IPS DF 4.7 (cell line): ENCODE data around the gene B3GALT5.
"Not testable (repeated sequence)": the region's sequence is repeated elsewhere in the genome, so short reads cannot be mapped to it uniquely, and the experiment has no call there.

Source experiments
- DNase-seq: peaks from one replicate; pipeline ENCODE4 v3.0.0-alpha.2; 2013; ENCODE audit warnings: low spot score; ENCODE audit errors: extremely low read depth

The B3GALT5 gene, protein sequence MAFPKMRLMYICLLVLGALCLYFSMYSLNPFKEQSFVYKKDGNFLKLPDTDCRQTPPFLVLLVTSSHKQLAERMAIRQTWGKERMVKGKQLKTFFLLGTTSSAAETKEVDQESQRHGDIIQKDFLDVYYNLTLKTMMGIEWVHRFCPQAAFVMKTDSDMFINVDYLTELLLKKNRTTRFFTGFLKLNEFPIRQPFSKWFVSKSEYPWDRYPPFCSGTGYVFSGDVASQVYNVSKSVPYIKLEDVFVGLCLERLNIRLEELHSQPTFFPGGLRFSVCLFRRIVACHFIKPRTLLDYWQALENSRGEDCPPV

DNA sequence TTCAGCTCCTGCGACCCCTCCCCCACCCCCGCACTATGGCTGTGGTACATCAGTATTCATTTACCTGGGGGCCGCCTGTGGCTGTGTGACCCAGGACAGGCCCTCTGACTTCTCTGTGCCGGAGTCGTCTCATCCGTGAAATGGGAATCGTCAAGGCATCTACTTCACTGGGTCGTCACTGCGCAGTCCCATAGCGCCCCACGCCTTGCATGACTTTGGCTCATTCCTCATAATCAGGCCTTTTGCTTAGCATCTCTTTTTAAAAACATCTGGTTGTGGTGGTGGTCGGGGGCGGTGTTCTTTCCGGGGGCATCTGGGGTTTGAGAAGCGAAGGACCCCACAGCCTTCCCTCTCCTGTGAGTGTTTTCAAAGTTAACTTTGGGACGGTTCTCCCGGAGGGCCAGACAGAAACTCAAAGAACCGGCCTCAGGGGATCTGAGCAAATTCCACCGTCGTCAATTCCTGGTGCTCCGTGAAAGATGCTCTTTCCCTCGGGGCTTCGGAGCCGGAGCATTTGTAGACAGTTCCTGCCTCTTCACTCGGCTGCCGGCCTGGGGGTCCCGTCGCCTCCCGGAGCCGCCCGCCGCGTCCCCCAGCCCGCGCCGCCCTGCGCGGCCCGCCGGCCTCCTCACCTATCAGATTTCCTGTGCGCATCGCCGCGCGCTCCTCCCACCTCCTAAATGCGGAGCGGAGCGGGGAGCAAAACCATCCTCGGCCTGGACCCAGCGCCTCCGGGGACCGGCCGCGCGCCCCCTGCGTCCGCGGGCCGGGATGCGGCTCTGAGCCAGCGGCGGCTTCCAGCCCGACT lies at the start of gene B3GALT5:
TSS of gene B3GALT5 (plus strand) at position 708 of the 808 bp plus-strand sequence. CDS start 47,620 bp downstream, outside the sequence.
- DNase-seq = no peak

DNA sequence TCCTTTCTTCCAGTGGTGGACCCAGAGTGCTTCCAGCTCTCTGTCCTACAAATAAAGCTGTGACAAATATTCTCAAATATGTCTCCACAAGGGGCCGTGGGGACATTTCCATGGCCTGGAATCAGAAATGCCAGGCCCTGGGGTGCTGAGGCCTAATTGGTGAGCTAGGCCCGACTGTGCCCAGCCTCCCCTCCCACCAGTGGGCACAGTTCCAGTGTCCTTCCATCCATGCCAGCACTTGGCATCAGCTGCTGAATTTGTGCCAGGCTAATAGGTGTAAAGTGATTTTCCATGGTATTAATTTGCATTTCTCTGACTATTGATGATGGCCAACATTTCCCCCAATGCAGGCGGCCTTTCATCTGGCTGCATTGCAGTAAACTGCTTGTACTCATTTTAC lies 48.5 kb upstream of the B3GALT5 start:
- no peak for DNase-seq

DNA sequence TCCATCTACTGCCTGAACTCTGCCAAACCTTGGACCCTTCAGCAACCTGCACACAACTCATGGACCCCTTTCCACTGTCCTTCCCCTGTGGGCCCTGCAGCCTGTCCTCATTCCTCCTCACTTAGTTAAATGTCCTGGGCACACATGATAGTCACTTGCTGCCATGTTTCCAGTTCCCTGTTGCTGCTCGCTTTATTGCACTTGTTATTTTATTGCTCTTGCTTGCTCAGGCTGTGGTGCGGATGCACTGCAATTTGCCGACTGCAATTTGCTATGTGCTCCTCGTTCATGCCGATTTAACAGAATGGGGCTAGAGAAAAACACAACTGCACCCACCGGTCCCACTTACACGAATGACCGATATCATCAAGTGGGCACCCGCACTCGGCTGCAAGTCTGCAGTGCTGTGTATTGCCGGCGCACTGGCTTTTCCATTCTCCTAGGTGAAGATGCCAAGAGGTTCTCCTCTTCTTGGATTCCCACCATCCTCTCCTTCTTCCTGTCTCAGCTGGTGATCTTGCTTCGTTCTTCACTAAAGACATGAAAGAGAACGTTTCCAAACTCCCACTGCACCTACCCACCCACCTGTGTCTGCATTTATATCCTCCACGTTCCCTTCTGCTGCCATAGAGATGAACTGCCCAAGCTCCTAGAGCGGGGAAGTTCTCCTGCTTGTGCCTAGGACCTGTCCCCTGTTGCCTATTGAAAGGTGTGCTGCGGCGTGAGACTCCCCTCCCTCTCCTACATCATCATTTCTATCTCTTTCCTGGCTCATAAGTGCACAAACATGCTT lies 45.4 kb upstream of the B3GALT5 start:
- no peak for DNase-seq

DNA sequence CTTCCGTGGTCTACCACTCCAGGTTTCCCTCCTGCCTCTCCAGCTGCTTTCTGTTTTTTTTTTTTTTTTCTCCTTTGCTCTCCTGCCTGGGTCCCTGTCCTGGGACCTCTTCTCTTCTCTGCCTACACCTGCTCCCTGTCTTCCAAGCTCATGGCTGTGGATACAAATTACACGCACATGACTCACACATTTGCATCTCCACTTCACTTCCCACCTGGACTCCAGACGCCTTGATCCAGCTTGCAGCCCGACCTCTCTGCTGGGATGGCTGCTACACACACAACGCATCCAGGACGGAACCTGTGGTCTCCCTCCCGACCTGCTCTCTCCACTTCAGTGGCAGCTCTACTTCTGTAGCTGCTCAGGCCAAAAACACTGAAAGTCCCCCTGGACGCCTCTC lies 44.4 kb upstream of the B3GALT5 start:
- no peak for DNase-seq

DNA sequence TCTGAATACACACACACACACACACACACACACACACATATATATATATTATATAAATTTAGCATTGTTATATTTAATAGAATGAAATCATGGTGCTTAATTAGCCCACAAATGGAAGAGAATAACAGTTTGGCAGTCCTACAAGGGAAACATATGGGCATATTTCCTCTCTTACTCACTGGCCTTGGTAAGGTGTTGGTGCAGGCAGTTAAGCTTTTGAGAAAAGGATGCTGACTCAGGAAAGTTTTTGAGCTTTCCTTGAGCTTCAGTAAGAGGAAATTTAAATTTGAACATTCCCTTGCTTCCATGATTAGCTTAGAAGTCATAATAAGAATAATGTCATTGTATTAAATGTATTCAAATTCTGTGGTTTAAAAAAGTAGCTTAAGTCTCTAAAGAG lies 37.0 kb upstream of the B3GALT5 start:
- DNase-seq = no peak

DNA sequence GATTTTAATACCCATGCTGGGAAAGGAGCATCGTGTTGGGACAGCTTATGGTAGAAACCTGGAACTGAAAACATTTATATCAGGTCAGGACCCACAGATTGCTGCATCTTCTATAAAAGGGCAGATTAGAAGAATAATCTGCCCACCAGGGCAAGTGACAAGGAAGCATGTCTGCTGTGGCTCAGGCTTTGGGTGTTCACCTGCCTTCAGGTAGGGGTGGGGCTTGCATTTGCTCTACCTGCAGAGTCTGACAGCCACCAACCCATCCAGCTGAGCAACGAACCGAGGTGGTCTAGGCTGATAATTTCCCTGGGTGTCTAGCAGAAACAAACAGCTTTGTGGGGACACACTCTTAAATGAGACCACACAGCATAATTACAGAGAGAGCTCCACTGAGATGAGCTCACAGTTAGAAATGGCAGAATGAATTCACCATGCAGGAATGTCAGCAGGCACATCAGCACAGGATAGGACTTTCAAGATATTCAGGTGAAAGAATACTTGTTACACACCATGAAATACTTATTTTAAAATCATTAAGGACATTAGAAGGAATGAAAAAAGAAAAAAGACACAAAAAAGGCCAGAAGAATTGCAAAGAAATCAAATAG lies 36.1 kb upstream of the B3GALT5 start:
- no peak for DNase-seq

DNA sequence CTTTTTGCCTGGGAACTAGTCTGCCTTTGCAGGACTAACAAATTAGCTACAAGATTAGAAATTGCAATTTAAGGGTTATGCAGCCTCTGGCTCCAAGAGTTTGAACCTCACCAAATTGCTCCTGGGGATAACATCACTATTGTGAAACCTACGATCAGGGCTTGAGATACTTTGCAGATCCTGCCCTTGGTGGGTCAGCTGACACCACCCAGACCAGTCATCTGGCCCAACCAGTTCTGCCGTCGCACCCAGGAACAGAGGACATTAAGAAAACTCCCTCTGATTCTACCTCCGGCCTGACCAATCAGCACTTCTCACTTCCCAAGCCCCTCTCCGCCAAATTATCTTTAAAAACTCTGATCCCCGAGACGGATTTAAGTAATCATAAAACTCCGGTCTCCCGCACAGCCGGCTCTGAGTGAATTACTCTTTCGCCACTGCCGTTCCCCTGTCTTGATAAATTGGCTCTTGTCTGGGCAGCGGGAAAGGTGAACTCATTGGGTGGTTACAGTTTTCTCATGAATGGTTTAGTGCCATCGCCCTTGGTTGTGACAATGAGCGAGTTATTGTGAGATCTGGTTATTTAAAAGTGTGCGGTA lies 32.9 kb upstream of the B3GALT5 start:
- no peak for DNase-seq

DNA sequence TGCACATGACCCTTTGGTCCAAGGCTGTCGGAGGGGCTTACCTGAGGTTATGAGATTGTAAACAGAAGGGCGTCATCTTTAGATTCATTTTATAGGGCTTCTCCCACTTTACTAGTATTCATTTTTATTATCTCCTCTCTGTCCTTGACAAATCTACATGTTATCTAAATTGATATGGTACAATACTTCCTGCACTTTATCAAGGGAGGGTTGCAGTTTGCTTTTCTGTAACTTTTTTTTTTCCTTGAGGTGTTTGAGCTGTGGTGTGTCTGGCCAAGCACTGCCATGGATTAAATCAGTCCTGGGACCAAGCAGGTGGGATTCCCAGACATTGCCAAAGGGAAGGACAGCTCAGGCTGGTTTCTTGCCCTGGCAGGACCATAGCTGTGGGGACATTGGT lies 32.0 kb upstream of the B3GALT5 start:
- DNase-seq = no peak

DNA sequence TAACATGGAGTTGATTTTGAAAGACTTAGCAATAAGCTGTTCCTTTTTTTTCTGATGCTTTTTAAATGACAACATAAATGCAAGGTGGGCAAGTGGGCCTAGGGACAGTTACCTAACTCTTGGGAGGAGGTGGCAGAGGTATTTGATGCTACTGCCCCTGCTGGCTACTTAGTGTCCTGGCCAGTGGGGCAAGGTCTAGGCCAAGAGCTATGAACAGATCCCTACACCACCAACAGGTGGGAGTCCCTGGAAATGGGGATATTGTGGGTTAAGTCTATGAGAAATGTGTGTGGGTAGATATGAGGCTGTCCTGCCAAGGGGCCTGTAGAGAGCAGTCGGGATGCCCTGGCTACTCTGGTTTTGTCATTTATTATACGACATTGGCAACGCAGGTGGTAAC lies 31.3 kb upstream of the B3GALT5 start:
- DNase-seq = no peak

DNA sequence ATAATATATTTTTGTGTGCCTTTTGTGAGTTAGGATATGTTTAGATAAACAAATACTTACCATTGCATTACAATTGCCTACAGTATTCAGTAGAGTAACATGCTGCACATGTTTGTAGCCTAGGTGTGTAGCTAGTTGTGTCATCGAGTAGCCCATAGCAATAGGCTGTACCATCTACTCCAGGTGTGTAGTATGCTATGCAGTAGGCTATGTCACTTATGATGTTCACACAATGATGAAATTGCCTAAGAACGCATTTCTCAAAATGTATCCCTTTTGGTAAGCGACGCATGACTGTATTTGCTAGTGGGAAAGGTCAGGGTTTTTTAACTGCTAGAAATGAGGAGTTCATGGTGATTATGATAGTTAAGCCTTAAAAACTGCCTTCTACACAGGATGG lies 30.0 kb upstream of the B3GALT5 start:
- no peak for DNase-seq

DNA sequence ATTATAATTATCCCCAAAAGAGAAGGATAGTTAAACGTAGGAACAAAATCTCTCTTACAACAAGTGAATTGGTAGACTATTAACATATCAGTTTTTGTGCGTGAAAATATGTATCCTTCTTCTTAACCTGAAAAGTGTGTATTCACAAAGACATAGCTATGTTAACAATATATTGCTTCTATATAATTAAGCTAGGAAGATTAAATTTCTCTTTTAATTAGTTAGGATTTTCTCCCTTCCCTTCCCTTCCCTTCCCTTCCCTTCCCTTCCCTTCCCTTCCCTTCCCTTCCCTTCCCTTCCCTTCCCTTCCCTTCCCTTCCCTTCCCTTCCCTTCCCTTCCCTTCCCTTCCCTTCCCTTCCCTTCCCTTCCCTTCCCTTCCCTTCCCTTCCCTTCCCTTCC lies 29.2 kb upstream of the B3GALT5 start:
- not testable (repeated sequence) for DNase-seq

DNA sequence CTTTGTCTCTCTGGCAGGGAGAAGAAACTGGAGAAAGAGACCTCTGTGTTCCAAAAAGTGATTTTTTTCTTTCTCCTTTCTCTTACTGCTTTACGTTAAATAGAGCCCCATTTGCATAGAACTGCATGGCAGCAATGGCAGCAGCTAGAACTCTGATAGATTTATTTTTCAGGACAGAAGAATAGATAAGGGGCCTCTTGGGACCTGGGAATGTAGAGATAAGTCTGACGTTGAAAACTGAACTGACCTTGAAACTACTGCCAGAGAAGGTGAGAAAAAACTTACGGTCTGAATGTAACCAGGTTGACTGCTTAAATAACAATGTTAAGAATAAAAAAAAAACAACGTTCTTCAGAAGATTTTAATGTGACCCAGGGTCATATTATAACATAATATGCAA lies 25.4 kb upstream of the B3GALT5 start:
- DNase-seq = no peak

DNA sequence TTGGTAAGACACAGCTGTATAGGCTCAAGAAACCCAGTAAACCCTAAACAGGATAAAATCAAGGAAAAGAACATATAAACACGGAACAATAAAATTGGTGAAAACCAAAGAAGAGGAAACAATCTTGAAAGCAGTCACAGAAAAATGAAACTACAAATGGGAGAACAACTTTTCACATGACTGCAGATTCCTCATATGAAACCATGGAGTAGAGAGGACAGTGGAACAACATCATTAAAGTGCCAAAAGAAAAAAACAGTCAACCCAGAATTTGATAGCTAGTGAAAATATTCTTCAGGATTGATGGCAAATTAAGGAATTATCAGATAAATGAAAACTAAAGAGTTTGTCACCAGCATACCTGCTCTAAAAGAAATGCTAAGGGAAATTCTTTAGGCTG lies 23.9 kb upstream of the B3GALT5 start:
- DNase-seq = no peak

DNA sequence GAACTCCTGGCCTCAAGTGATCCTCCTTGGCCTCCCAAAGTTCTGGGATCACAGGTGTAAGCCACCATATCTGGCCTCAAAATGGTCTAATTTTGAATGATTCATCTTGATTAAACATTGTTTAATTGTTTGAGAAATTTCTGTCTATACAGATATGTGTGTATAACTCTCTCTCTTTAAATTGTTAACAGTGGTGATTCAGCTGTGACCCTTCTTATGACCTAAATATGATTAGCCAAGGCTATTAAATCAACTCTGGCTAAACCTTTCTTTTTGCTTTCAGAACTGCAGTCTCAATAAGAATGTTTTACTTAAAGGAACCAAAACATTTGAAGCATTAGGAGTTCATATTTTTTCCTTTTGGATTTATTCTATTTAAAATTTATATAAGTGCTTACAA lies 19.2 kb upstream of the B3GALT5 start:
- DNase-seq = no peak

DNA sequence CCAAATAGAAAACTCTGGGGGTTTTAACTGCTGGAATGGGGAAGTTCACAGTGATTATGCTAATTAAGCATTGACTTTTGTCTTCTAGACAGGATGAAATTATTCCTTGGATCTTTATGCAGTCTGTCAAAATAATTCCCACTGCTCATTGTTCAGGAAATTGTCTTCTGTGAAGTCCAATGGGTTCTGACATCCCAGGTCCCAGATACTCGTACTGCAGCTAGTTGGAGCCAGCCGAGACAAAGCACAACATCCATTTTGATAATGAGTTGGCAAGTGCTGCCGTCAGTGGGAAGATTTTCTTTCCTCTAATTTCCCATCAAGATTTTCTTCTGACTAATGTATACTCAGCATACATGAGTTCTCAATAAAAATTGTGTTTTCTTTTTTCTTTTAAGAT lies 17.3 kb upstream of the B3GALT5 start:
- no peak for DNase-seq

DNA sequence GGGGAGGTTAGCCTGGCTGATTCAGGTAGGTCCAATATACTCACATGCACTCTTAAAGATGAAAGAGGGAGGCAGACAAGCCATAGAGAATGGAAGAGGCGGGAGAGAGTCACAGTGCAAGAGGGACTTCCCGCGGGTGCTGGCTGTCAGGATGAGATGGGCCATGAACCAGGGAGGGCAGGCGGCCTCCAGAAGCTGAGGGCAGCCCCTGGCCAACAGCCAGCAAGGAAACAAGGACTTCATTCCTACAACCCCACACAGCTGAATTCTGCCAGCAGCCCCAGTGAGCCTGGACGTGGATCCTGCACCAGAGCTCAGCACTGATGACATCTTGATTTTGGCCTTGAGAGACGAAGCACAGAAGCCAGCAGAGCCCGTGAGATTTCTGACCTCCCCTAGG lies 15.1 kb upstream of the B3GALT5 start:
- no peak for DNase-seq

DNA sequence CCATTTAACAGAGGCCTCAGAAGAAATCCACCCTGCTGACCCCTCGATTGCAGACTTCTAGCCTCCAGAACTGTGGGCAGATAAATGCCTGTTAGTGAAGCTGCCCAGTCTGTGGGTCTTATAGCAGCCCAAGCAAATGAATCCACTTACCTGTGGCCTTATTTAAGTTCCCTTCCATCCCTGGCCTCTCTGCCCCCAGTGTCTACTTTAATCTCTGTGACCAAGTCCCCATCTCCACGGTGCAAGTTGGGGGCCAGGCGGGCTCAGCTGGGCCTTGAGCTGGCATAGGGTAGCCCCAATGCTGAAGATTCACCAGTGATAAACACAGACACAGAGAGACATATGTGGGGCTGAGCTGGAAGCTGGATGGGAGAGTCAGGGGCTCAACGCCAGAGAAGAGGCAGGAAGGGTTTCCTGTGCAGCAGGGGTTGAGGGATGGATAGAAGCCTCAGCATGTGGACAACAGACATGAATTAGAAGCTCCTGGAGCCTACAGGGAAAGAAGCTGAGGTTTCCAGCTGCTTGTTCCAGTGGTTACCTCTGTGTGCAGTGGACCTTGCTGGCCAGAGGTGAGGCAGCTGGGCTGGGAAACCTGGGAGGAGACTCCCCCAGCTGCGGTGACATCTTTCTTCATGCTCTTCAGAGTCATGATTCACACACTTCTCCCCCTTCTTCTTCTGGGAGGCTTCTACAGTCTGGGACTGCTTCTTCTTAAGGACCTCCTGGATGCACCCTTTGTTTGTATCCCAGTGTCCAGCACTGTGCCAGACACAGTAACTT lies 13.4 kb upstream of the B3GALT5 start:
- no peak for DNase-seq

DNA sequence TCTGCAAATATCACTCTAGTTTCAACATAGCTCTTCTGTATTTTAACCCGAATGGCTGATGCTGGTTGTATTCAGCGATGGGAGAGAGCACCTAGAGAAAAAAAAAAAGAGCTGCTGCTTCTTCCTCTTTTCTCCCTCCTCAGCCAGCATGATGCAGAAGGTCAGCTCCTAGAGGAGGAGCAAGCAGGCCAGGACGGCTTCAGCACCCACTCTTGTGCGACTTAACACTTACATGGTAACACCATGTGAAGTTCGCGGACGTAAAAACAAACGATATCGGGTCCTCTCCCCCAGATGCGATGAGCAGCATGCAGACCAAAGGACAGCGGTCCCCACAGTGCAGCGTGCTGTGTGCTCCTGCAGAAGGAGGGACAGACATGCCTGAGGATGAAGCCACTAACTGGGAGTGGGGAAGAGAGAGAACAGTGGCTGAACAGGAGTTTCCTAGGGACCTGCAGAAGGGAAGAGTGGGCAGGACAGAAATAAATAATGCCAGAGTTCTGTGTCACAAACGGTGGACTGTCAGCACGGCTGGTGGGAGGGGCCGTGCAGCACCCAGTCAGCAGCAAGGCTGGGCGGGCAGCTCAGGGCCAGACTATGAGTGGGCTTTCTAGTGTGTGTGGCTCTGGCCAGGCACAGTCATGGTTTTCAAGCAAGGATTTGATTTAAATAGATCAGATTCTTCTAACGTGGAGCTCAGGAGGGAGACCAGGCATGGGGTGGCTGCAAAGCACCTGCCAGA lies 11.4 kb upstream of the B3GALT5 start:
- no peak for DNase-seq

DNA sequence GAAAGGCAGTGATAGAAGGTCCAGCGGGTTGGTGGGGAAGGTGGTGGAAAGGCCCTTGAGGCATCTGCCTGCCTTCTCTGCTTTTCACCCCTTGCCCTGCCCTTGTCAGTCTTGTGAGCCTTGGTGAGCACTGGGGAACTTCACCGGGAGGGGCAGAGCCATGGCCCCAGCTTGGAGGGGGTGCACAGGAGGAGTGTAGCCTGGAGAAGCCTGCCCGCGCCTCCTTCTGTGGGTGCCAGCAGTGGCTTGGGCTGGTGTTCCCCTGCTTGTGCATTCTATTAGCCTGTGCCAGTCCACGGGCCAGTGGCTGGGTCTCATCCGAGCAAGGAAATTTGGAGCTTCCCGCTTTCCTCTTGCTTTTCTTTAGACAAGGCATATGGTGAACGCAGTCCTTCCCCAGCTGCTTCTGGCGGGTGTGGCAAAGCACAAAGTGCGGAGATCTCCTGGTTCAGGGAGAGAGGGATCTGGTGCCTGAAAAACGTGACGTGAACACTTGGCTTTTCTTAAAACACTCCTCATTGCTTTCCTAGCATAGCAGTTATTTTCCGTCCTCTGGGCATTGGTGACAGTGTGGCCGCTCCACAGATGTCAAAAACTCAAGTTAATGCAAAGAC lies 10.6 kb upstream of the B3GALT5 start:
- DNase-seq = no peak
